ENCODE data around the gene FAM98C.

FAM98C gene

DNA sequence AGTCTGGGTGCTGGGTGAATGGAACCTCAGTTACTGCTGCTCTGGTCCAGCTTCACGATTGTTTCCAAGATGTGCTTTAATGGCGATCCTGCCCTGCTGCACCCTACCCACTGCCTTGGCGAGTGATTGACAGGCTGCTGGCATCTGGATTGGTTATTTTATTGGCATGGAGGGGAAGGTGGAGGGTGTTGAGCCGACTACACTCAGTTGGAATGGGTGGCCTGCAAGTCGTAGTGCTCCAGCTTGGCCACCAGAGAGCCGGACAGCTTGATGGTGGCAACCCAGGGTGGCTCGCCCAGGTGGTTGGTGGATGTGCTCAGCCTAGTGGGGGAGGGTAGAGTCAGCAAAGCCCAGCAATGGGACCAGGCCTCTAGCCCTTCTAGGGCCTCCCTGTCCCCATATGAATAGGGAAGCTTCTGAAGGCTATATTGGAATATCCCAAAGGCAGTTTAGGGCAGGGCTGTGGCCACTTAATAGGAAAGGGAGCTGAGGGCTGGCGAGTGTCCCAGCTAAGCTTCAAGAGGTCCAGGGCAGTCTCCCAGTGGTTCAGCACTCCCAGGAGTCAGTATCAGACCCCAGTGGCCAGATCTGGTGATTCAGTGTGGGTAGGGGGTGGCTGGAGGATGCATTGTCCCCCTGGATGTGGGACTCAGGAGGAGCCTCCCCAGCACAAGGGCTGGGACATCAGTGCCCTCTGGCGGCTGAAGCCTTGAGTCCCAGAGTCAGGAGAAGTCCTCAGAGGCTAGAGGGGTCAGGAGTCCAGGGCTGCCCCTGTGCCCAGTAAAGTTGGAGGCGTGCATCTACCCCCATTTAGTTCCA, 18.5 kb upstream of the FAM98C start:
- ATAC-seq (ENCODE audit: insufficient read depth, low read depth) (no peak), DNase-seq (no peak)
- H3K27ac ChIP-seq (ENCODE audit: low read length): no peak overlapping the region
- H3K36me3 ChIP-seq (ENCODE audit: insufficient read depth, low read length): peaks cover 56% of the 10 kb centered on the region
- no peak overlapping the region for H3K4me2 ChIP-seq (ENCODE audit: insufficient read depth, low read length)
- H3K79me2 ChIP-seq (ENCODE audit: insufficient read depth, low read length): peaks cover 3% of the 10 kb centered on the region; the same call in 1 of the 2 replicates
- no peak overlapping the region for H3K9ac ChIP-seq (ENCODE audit: low read depth, low read length)
- TF ChIP-seq CTCF (IDR thresholded peaks at IDR 0.05; ENCODE audit: borderline replicate concordance, extremely low read depth, low read length, poor library complexity, severe bottlenecking): no peak
- TF ChIP-seq EZH2 (IDR thresholded peaks at IDR 0.05; ENCODE audit: borderline replicate concordance, low read depth, low read length, severe bottlenecking): no peak
- peaks cover 58% of the 10 kb centered on the region for H3K4me1 ChIP-seq (ENCODE audit: insufficient read depth, low read length)
- no peak overlapping the region for H2AFZ ChIP-seq (ENCODE audit: low read depth, low read length)
- H3K9me3 ChIP-seq (ENCODE audit: insufficient read depth, low read length, severe bottlenecking): no peaks in the 10 kb centered on the region
- no peak overlapping the region for H3K4me3 ChIP-seq (ENCODE audit: low read depth in 1 of 2, low read length in 2 of 2)
- peaks cover 45% of the 10 kb centered on the region for H4K20me1 ChIP-seq (ENCODE audit: insufficient read depth, low read length)
- no peaks in the 10 kb centered on the region for H3K27me3 ChIP-seq (ENCODE audit: insufficient read depth, low read length, poor library complexity)

- TF ChIP-seq CTCF (IDR thresholded peaks at IDR 0.05; ENCODE audit: borderline replicate concordance, extremely low read depth, low read length, poor library complexity, severe bottlenecking) (no peak), EZH2 (IDR thresholded peaks at IDR 0.05; ENCODE audit: borderline replicate concordance, low read depth, low read length, severe bottlenecking) (no peak)
- DNase-seq (no peak), ATAC-seq (ENCODE audit: insufficient read depth, low read depth) (no peak)
- H3K9me3 ChIP-seq (ENCODE audit: insufficient read depth, low read length, severe bottlenecking): no peaks in the 10 kb centered on the region
- no peak overlapping the region for H3K27ac ChIP-seq (ENCODE audit: low read length)
- H4K20me1 ChIP-seq (ENCODE audit: insufficient read depth, low read length): peaks cover 45% of the 10 kb centered on the region
- H2AFZ ChIP-seq (ENCODE audit: low read depth, low read length): no peak overlapping the region
- H3K9ac ChIP-seq (ENCODE audit: low read depth, low read length): no peak overlapping the region
- peaks cover 49% of the 10 kb centered on the region for H3K36me3 ChIP-seq (ENCODE audit: insufficient read depth, low read length)
- no peaks in the 10 kb centered on the region for H3K27me3 ChIP-seq (ENCODE audit: insufficient read depth, low read length, poor library complexity)
- no peaks in the 10 kb centered on the region; the same call in 1 of the 2 replicates for H3K79me2 ChIP-seq (ENCODE audit: insufficient read depth, low read length)
- H3K4me2 ChIP-seq (ENCODE audit: insufficient read depth, low read length): no peak overlapping the region; the same call in 1 of the 2 replicates
- peaks cover 59% of the 10 kb centered on the region for H3K4me1 ChIP-seq (ENCODE audit: insufficient read depth, low read length)
- no peak overlapping the region for H3K4me3 ChIP-seq (ENCODE audit: low read depth in 1 of 2, low read length in 2 of 2)
These were observed 17.7 kb upstream of the FAM98C start for GRCh38 chr19:38385057-38385803.

- H4K20me1 ChIP-seq (ENCODE audit: insufficient read depth, low read length): peaks cover 41% of the 10 kb centered on the region
These were observed 17.1 kb upstream of the FAM98C start for GRCh38 chr19:38385804-38386257.

More at GRCh38 chr19:38385804-38386257, 17.1 kb upstream of the FAM98C start:
- no peaks in the 10 kb centered on the region; the same call in 1 of the 2 replicates for H3K79me2 ChIP-seq (ENCODE audit: insufficient read depth, low read length)
- peaks cover 59% of the 10 kb centered on the region for H3K4me1 ChIP-seq (ENCODE audit: insufficient read depth, low read length)
- no peak overlapping the region for H2AFZ ChIP-seq (ENCODE audit: low read depth, low read length)
- H3K27me3 ChIP-seq (ENCODE audit: insufficient read depth, low read length, poor library complexity): no peaks in the 10 kb centered on the region
- ATAC-seq (ENCODE audit: insufficient read depth, low read depth): no peak
- no peaks in the 10 kb centered on the region for H3K9me3 ChIP-seq (ENCODE audit: insufficient read depth, low read length, severe bottlenecking)
- H3K36me3 ChIP-seq (ENCODE audit: insufficient read depth, low read length): peaks cover 43% of the 10 kb centered on the region
- no peak overlapping the region for H3K9ac ChIP-seq (ENCODE audit: low read depth, low read length)
- no peak for TF ChIP-seq CTCF (IDR thresholded peaks at IDR 0.05; ENCODE audit: borderline replicate concordance, extremely low read depth, low read length, poor library complexity, severe bottlenecking)
- TF ChIP-seq EZH2 (IDR thresholded peaks at IDR 0.05; ENCODE audit: borderline replicate concordance, low read depth, low read length, severe bottlenecking): no peak
- no peak for DNase-seq
- no peak overlapping the region for H3K27ac ChIP-seq (ENCODE audit: low read length)
- peak overlapping the region; percentile 100 for H3K4me2 ChIP-seq (ENCODE audit: insufficient read depth, low read length)
- H3K4me3 ChIP-seq (ENCODE audit: low read depth in 1 of 2, low read length in 2 of 2): no peak overlapping the region
